Gastrocnemius medialis (tissue), 4 donors: ENCODE data around the gene SPATS2L.

Source experiments
- CTCF ChIP-seq, 5 experiments: fragments of 450-650 bp in 3 of 5; fragments of 200-600 bp in 2 of 5; sonication (generic) in 2 of 5; IDR thresholded peaks in 4 of 5; conservative IDR thresholded peaks in 1 of 5; 1 replicate in 4 of 5; 2 replicates in 1 of 5; pipeline ENCODE4 v1.5.1; 2016 to 2019; ENCODE audit warnings: antibody characterized with exemption in 5 of 5, mild to moderate bottlenecking in 3 of 5, moderate library complexity in 3 of 5
- POLR2A ChIP-seq, 2 donors: fragments of 450-650 bp; IDR thresholded peaks; one replicate each; pipeline ENCODE4 v1.6.1; 2017; ENCODE audit warnings: antibody characterized with exemption in 2 of 2, mild to moderate bottlenecking in 2 of 2, moderate library complexity in 2 of 2

DNA sequence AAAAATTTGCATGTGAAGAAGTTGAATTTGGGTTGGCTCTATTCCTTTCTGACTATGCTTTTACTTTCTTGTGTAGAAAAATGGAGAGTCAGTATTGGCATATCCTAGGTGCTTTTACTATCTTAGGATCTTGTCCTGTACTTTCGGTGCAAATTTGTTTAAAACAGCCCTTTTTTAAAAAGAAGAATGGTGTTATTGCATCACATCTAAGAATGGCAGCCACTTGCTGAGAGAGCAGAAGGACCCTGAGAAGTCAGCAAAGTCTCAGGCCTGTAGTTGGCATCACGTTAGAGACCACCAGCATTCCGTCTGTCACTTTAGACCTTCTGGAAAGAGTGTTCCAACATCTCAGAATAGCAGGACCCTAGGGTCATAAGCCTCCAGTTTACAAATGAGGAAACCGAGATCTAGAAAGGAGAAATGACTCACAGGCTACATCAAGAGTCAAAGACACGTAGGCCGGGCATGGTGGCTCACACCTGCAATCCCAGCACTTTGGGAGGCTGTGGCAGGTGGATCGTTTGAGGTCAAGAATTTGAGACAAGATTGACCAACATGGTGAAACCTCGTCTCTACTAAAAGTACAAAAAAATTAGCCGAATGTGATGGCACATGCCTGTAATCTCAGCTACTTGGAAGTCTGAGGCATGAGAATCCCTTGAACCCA is 42.5 kb downstream of the SPATS2L start:
- TF ChIP-seq CTCF (IDR thresholded peaks at IDR 0.05 in 4 of 5, conservative IDR thresholded peaks at IDR 0.05 in 1 of 5), result no peak
- no peak for TF ChIP-seq POLR2A (IDR thresholded peaks at IDR 0.05)
